Left lung (tissue), 10 donors: ENCODE results near the gene SEZ6L2. TPM values are rescaled to one million over a fixed set of nuclear protein-coding genes. Genes with fewer than 3 reads are reported as not detected.

Experiments
- ATAC-seq: fragments of 200-7000 bp; cut with Tn5 transposase; one replicate; pipeline ENCODE4 v1.9.1; 2020; ENCODE audit warnings: moderate library complexity
- DNase-seq, 4 donors: peaks; one replicate each; pipeline ENCODE4 v3.0.0-alpha.2; 2013 to 2020
- H3K27ac ChIP-seq, 2 donors: fragments of 200-600 bp; sonication (generic) in 1 of 2; one replicate each; pipeline versions ENCODE4 v1.5.0 to v1.8.0; 2020 to 2021
- H3K27me3 ChIP-seq, 2 donors: fragments of 200-600 bp; sonication (generic) in 1 of 2; one replicate each; pipeline versions ENCODE4 v1.5.0 to v1.8.0; 2020 to 2021
- H3K36me3 ChIP-seq, 2 donors: fragments of 200-600 bp; sonication (generic) in 1 of 2; one replicate each; pipeline versions ENCODE4 v1.5.0 to v1.8.0; 2020 to 2021
- H3K4me1 ChIP-seq, 2 donors: fragments of 200-600 bp; one replicate each; pipeline ENCODE4 v1.8.0; 2021
- H3K4me3 ChIP-seq, 2 donors: fragments of 200-600 bp; sonication (generic) in 1 of 2; one replicate each; pipeline versions ENCODE4 v1.5.0 to v1.8.0; 2020 to 2021; ENCODE audit warnings: mild to moderate bottlenecking in 1 of 2
- H3K9me3 ChIP-seq, 2 donors: fragments of 200-600 bp; sonication (generic) in 1 of 2; one replicate each; pipeline versions ENCODE4 v1.5.0 to v1.8.0; 2020 to 2021
- CTCF ChIP-seq, 2 donors: fragments of 200-600 bp; sonication (generic) in 1 of 2; IDR thresholded peaks; one replicate each; pipeline versions ENCODE4 v1.5.0 to v1.8.0; 2021; ENCODE audit warnings: antibody characterized with exemption in 2 of 2
- intact Hi-C, 2 donors: fragments of 100-400 bp; cut with DNase I; formaldehyde crosslinking; loops; one replicate each; pipeline versions ENCODE4 v1.11.2 to v1.14.2; 2022
- polyA plus RNA-seq, 6 donors: library from polyadenylated mRNA; unstranded; fragments of 120-200 nt; gene quantifications; one replicate each; pipeline ENCODE4 v1.2.1, GENCODE V29; 2013; ENCODE audit not compliant: insufficient read length in 6 of 6
- total RNA-seq, 2 donors: library from RNA; stranded (reverse); fragmentation: NEBNext Ultra II Directional; extraction: Animal tissue kit (Norgen Biotek cat#: 25700); gene quantifications; one replicate each; pipeline ENCODE4 v1.2.1, GENCODE V29; 2021
- donor health status: DM: no; HTN: yes; CAD: no.
- donor health status: DM: no; HTN: no; CAD: no.

SEZ6L2 gene
- total and polyA plus RNA-seq, 8 donors: 4.9 to 30.2 (median 5.8) TPM

GRCh38 chr16:29909391-29909790, 10.0 kb upstream of the SEZ6L2 start:
- Histone ChIP-seq H3K36me3 (peaks cover 0 to 16% of the 10 kb centered on the region in 2 donors), H3K9me3 (no peaks in the 10 kb centered on the region), H3K4me3 (no peak overlapping the region), H3K27ac (no peak overlapping the region), H3K27me3 (no peaks in the 10 kb centered on the region), H3K4me1 (no peaks in the 10 kb centered on the region)
- TF ChIP-seq CTCF (IDR thresholded peaks at IDR 0.05): no peak
- intact Hi-C loops: no loop called here
- ATAC-seq (no peak), DNase-seq (no peak)

- intact Hi-C loops: no loop called here
- Histone ChIP-seq H3K27ac (no peak overlapping the region), H3K4me3 (no peak overlapping the region), H3K36me3 (peaks cover 0 to 10% of the 10 kb centered on the region in 2 donors), H3K9me3 (no peaks in the 10 kb centered on the region), H3K27me3 (no peaks in the 10 kb centered on the region), H3K4me1 (no peaks in the 10 kb centered on the region)
- no peak for TF ChIP-seq CTCF (IDR thresholded peaks at IDR 0.05)
- DNase-seq (no peak), ATAC-seq (no peak)
Observed at GRCh38 chr16:29908719-29909220, 9.4 kb upstream of the SEZ6L2 start.

GRCh38 chr16:29907973-29908372, 8.6 kb upstream of the SEZ6L2 start:
- H3K27me3 ChIP-seq: no peaks in the 10 kb centered on the region
- H3K36me3 ChIP-seq: peaks cover 0 to 5% of the 10 kb centered on the region in 2 donors
- TF ChIP-seq CTCF (IDR thresholded peaks at IDR 0.05): no peak
- no peak for DNase-seq
- no peaks in the 10 kb centered on the region for H3K4me1 ChIP-seq
- H3K27ac ChIP-seq: no peak overlapping the region
- no peaks in the 10 kb centered on the region for H3K9me3 ChIP-seq
- H3K4me3 ChIP-seq: no peak overlapping the region
- intact Hi-C loops: no loop called here
- ATAC-seq: no peak

GRCh38 chr16:29906520-29907244, 7.3 kb upstream of the SEZ6L2 start:
- ATAC-seq (no peak), DNase-seq (peak in 1 of 4 donors; percentile 61)
- H3K27me3 ChIP-seq: peaks cover 0 to 8% of the 10 kb centered on the region in 2 donors
- intact Hi-C loops: no loop called here
- no peak overlapping the region for H3K4me3 ChIP-seq
- H3K27ac ChIP-seq: no peak overlapping the region
- peaks cover 0 to 5% of the 10 kb centered on the region in 2 donors for H3K36me3 ChIP-seq
- no peaks in the 10 kb centered on the region for H3K9me3 ChIP-seq
- no peaks in the 10 kb centered on the region for H3K4me1 ChIP-seq
- TF ChIP-seq CTCF (IDR thresholded peaks at IDR 0.05): no peak

GRCh38 chr16:29905668-29906067, 6.3 kb upstream of the SEZ6L2 start:
- Histone ChIP-seq H3K27ac (no peak overlapping the region), H3K4me3 (no peak overlapping the region), H3K36me3 (peaks cover 0 to 5% of the 10 kb centered on the region in 2 donors), H3K4me1 (peaks cover 0 to 4% of the 10 kb centered on the region in 2 donors), H3K9me3 (no peaks in the 10 kb centered on the region), H3K27me3 (peaks cover 0 to 18% of the 10 kb centered on the region in 2 donors)
- DNase-seq: peak in 1 of 4 donors; percentile 25
- intact Hi-C loops: no loop called here
- no peak for ATAC-seq
- no peak for TF ChIP-seq CTCF (IDR thresholded peaks at IDR 0.05)
